HG03460 (cell line): ENCODE measurements around the gene NUBPL.
"Not testable (repeated sequence)": the region's sequence is repeated elsewhere in the genome, so short reads cannot be mapped to it uniquely, and the experiment has no call there.

ENCODE experiments used
- ATAC-seq: cut with Tn5 transposase; IDR thresholded peaks from one replicate; pipeline ENCODE4 v1.9.1; 2021; ENCODE audit not compliant: unreplicated experiment

Gene NUBPL

GRCh38 chr14:31868096-31868495 is 306.9 kb downstream of the NUBPL start:
- ATAC-seq, result not testable (repeated sequence)

GRCh38 chr14:31876741-31877140 is 315.5 kb downstream of the NUBPL start:
- ATAC-seq, result no peak

GRCh38 chr14:31877255-31877798 is 316.1 kb downstream of the NUBPL start:
- ATAC-seq, result no peak

- no peak for ATAC-seq
Observed at GRCh38 chr14:31879661-31880348, 318.6 kb downstream of the NUBPL start.

GRCh38 chr14:31880935-31881334 is 319.7 kb downstream of the NUBPL start:
- no peak for ATAC-seq

GRCh38 chr14:31881531-31882310 is 320.5 kb downstream of the NUBPL start:
- ATAC-seq, result no peak

- no peak for ATAC-seq
Observed at GRCh38 chr14:31884238-31884637, 323.0 kb downstream of the NUBPL start.

GRCh38 chr14:31884776-31885379 is 323.7 kb downstream of the NUBPL start:
- no peak for ATAC-seq

- ATAC-seq, result no peak
Observed at GRCh38 chr14:31886156-31886835, 325.1 kb downstream of the NUBPL start.

- ATAC-seq, result no peak
Observed at GRCh38 chr14:31887929-31888580, 326.9 kb downstream of the NUBPL start.

- no peak for ATAC-seq
Observed at GRCh38 chr14:31889297-31889696, 328.1 kb downstream of the NUBPL start.

- not testable (repeated sequence) for ATAC-seq
Observed at GRCh38 chr14:31890202-31890601, 329.0 kb downstream of the NUBPL start.

GRCh38 chr14:31893221-31893757 is 332.1 kb downstream of the NUBPL start:
- no peak for ATAC-seq

GRCh38 chr14:31894351-31894750 is 333.1 kb downstream of the NUBPL start:
- no peak for ATAC-seq

- no peak for ATAC-seq
Observed at GRCh38 chr14:31895206-31895605, 334.0 kb downstream of the NUBPL start.

- ATAC-seq, result no peak
Observed at GRCh38 chr14:31895646-31896045, 334.4 kb downstream of the NUBPL start.

GRCh38 chr14:31897581-31898186 is 336.5 kb downstream of the NUBPL start:
- ATAC-seq, result no peak

- no peak for ATAC-seq
Observed at GRCh38 chr14:31898838-31899528, 337.8 kb downstream of the NUBPL start.

- ATAC-seq, result no peak
Observed at GRCh38 chr14:31902002-31902401, 340.8 kb downstream of the NUBPL start.
